Skin epidermis (tissue), 12 donors: ENCODE data around the gene MMP23B.
A peak's percentile ranks its signal among the peaks of the same experiment; 100 is the strongest.

ENCODE experiments used
- H3K27ac ChIP-seq, 21 experiments: fragments of 200-600 bp; sonication (generic) in 11 of 21; one replicate each; pipeline ENCODE4 v1.5.0; 2020; ENCODE audit warnings: mild to moderate bottlenecking in 3 of 21, inconsistent platforms in 2 of 21, moderate library complexity in 2 of 21
- H3K4me3 ChIP-seq, 7 experiments: fragments of 200-600 bp; sonication (generic) in 2 of 7; one replicate each; pipeline ENCODE4 v1.5.0; 2020; ENCODE audit warnings: inconsistent platforms in 2 of 7, mild to moderate bottlenecking in 2 of 7, moderate library complexity in 1 of 7

Gene MMP23B

GRCh38 chr1:1678581-1679380, 46.8 kb downstream of the MMP23B start:
- Histone ChIP-seq H3K4me3 (no peak overlapping the region), H3K27ac (peak overlapping the region in 14 of 21 experiments; percentile 6 to 77 (median 62))

- Histone ChIP-seq H3K4me3 (no peak overlapping the region), H3K27ac (no peak overlapping the region)
These were observed 48.3 kb downstream of the MMP23B start for GRCh38 chr1:1680031-1680911.

DNA sequence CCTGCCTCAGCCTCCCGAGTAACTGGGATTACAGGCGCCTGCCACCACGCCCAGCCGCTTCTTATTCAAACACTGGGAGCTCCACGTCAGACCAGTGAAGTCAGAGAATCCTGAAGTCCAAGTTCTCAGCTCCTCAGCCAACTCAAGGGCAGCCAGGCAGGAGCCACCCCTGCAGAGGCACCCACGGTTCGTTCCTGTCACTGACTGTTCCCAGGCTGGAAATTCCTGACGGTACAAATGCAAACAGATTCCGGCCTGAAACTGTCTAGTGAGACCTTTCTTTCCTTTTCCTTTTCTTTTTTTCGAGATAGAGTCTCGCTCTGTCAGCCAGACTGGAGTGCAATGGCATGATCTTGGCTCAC, 48.9 kb downstream of the MMP23B start:
- Histone ChIP-seq H3K4me3 (no peak overlapping the region), H3K27ac (no peak overlapping the region)

GRCh38 chr1:1683104-1683905, 51.3 kb downstream of the MMP23B start:
- H3K27ac ChIP-seq = peak overlapping the region in 2 of 21 experiments; percentile 4 to 57
- H3K4me3 ChIP-seq = no peak overlapping the region
